GM12878 (cell line): ENCODE measurements around the gene ADNP2. TPM values are rescaled to one million over a fixed set of nuclear protein-coding genes. Genes with fewer than 3 reads are reported as not detected.

ENCODE experiments used
- ATAC-seq: fragments of 200-7000 bp; cut with Tn5 transposase; 3 replicates; pipeline ENCODE4 v1.9.1; 2020; ENCODE audit warnings: mild to moderate bottlenecking, moderate library complexity
- BruUV-seq: library from RNA; stranded (reverse); fragments of 400-500 nt; replicated peaks from 2 replicates; lab custom pipeline; 2021; lab: Mats Ljungman, UMichigan
- CTCF ChIA-PET: fragments of 300-600 bp; sonication (Branson Sonifier 250); formaldehyde crosslinking; extraction: SDS; loops from one replicate; lab custom pipeline; 2021; ENCODE audit warnings: inconsistent platforms; lab: Yijun Ruan, JAX
- POLR2A ChIA-PET: fragments of 350-600 bp; formaldehyde crosslinking; extraction: SDS; loops from one replicate; lab custom pipeline; 2021; ENCODE audit warnings: inconsistent platforms; lab: Charles Lee
- RAD21 ChIA-PET: fragments of 300-600 bp; sonication (Branson Sonifier 250); formaldehyde crosslinking; loops from one replicate; lab custom pipeline; 2023; ENCODE audit warnings: antibody characterized with exemption; ENCODE audit not compliant: unreplicated experiment; lab: Charles Lee
- SMC1A ChIA-PET: fragments of 300-600 bp; sonication (Branson Sonifier 250); formaldehyde crosslinking; loops from one replicate; lab custom pipeline; 2023; ENCODE audit not compliant: unreplicated experiment, uncharacterized antibody; lab: Charles Lee
- DNase-seq: peaks from one replicate; pipeline ENCODE4 v3.0.0-alpha.2; 2011; ENCODE audit warnings: low read depth, low spot score
- FAIRE-seq: peaks from 3 replicates; lab custom pipeline; 2011; peaks lifted over from hg19 to GRCh38; lab: Jason Lieb, UNC
- H2AFZ ChIP-seq: 2 replicates; pipeline ENCODE4 v1.6.0; 2011; ENCODE audit warnings: low read depth, low read length, control low read depth; ENCODE audit not compliant: control insufficient read depth
- H3K27ac ChIP-seq: 2 replicates; pipeline ENCODE4 v1.5.1; 2011; ENCODE audit warnings: control low read depth; ENCODE audit not compliant: control insufficient read depth, insufficient read depth
- H3K27me3 ChIP-seq, 2 experiments: replicated peaks in 1 of 2; 2 replicates each; pipeline versions ENCODE4 v1.6.0 to v1.6.1; 2011; ENCODE audit warnings: low read length in 1 of 2; ENCODE audit not compliant: control insufficient read depth in 2 of 2, insufficient read depth in 2 of 2
- H3K36me3 ChIP-seq, 2 experiments: 2 replicates each; pipeline ENCODE4 v1.5.1; 2011; ENCODE audit warnings: low read length in 1 of 2; ENCODE audit not compliant: control insufficient read depth in 2 of 2, insufficient read depth in 2 of 2
- H3K4me1 ChIP-seq: 2 replicates; pipeline ENCODE4 v1.6.1; 2011; ENCODE audit warnings: mild to moderate bottlenecking, low read length, moderate library complexity, mixed read lengths; ENCODE audit not compliant: control insufficient read depth, insufficient read depth
- H3K4me2 ChIP-seq: 2 replicates; pipeline ENCODE4 v1.6.0; 2011; ENCODE audit warnings: control low read depth; ENCODE audit not compliant: control insufficient read depth, insufficient read depth
- H3K4me3 ChIP-seq: fragments of 200-600 bp; sonication (generic); 2 replicates; pipeline ENCODE4 v1.5.1; 2016
- H3K79me2 ChIP-seq: 2 replicates; pipeline ENCODE4 v1.6.0; 2011; ENCODE audit warnings: low read length; ENCODE audit not compliant: control insufficient read depth, insufficient read depth
- H3K9ac ChIP-seq: 2 replicates; pipeline ENCODE4 v1.8.0; 2011; ENCODE audit warnings: low read length, control low read depth, mixed read lengths; ENCODE audit not compliant: control insufficient read depth, insufficient read depth
- H3K9me3 ChIP-seq: replicated peaks from 3 replicates; pipeline ENCODE4 v1.5.1; 2011; ENCODE audit warnings: mild to moderate bottlenecking, low read length; ENCODE audit not compliant: control insufficient read depth, insufficient read depth
- H4K20me1 ChIP-seq: 2 replicates; pipeline ENCODE4 v1.6.0; 2011; ENCODE audit not compliant: control insufficient read depth, insufficient read depth
- BCL3 ChIP-seq: IDR thresholded peaks from 2 replicates; pipeline ENCODE4 v1.6.1; 2011; ENCODE audit warnings: borderline replicate concordance, low read depth, mild to moderate bottlenecking, moderate library complexity, low read length; ENCODE audit not compliant: insufficient read depth, poor library complexity, severe bottlenecking
- ELK1 ChIP-seq: IDR thresholded peaks from 2 replicates; pipeline ENCODE4 v1.6.1; 2012; ENCODE audit warnings: low read depth, low read length, improper control_type of control experiment
- IRF3 ChIP-seq: fragments of 450-650 bp; IDR thresholded peaks from 2 replicates; pipeline ENCODE4 v1.6.1; 2014; ENCODE audit warnings: mild to moderate bottlenecking
- SP1 ChIP-seq: IDR thresholded peaks from one replicate; pipeline ENCODE4 v1.6.1; 2011; ENCODE audit warnings: low read depth, low read length
- SUZ12 ChIP-seq: fragments of 200-600 bp; sonication (generic); IDR thresholded peaks from one replicate; pipeline ENCODE4 v1.6.1; 2018; ENCODE audit warnings: antibody characterized with exemption, mild to moderate bottlenecking; ENCODE audit not compliant: unreplicated experiment
- ZSCAN29 ChIP-seq: fragments of 450-650 bp; IDR thresholded peaks from 2 replicates; pipeline ENCODE4 v1.6.1; 2017; ENCODE audit warnings: mild to moderate bottlenecking, moderate library complexity
- WGBS: methylation state at CpG from one replicate; pipeline ENCODE4 v1.1.6; 2016; ENCODE audit warnings: low lambda C conversion rate; ENCODE audit not compliant: insufficient replicate concordance, insufficient coverage; ENCODE audit errors: missing lambda C conversion rate; 5-methylcytosine and 5-hydroxymethylcytosine counted together
- in situ Hi-C: fragments of 300-500 bp; cut with MboI; formaldehyde crosslinking; loops from 9 replicates; pipeline ENCODE4 v1.14.3; 2018; ENCODE audit warnings: mixed read lengths
- intact Hi-C: fragments of 100-400 bp; cut with micrococcal nuclease; formaldehyde crosslinking; loops from one replicate; pipeline ENCODE4 v1.14.2; 2022; ENCODE audit not compliant: unreplicated experiment
- polyA plus RNA-seq, 11 experiments: library from polyadenylated mRNA; depleted of rRNA in 4 of 11; unstranded in 6 of 11; stranded (reverse) in 5 of 11; fragments of >200 nt; fragmentation: Nextera tagmentation in 4 of 11; fragmentation: Illumina TruSeq in 1 of 11; extraction: Ambion mirVana in 4 of 11; extraction: Trizol in 1 of 11; gene quantifications; 1 replicate in 1 of 11; 2 replicates in 10 of 11; pipeline versions ENCODE4 v1.2.1 to v1.2.3, GENCODE V29; 2011 to 2016; ENCODE audit warnings: inconsistent platforms in 2 of 11, missing spikeins in 2 of 11, low read depth in 1 of 11
- total RNA-seq, 4 experiments: library from RNA; depleted of rRNA in 3 of 4; stranded (reverse); fragments of >200 nt in 3 of 4; fragmentation: Illumina TruSeq in 1 of 4; extraction: Trizol in 1 of 4; gene quantifications; 2 replicates each; pipeline versions ENCODE4 v1.2.1 to v1.2.3, GENCODE V29; 2013 to 2021
- TF ChIP-seq, protein P1 (sequence below): IDR thresholded peaks from 2 replicates; pipeline ENCODE4 v1.6.1; 2012; ENCODE audit warnings: mild to moderate bottlenecking, low read depth, low read length
- TF ChIP-seq, protein P2 (sequence below), 3 experiments: IDR thresholded peaks in 2 of 3; conservative IDR thresholded peaks in 1 of 3; 2 replicates each; pipeline ENCODE4 v1.5.1; 2011; ENCODE audit warnings: low read depth in 3 of 3, low read length in 3 of 3, mild to moderate bottlenecking in 3 of 3, control low read depth in 2 of 3, moderate library complexity in 2 of 3, inconsistent platforms in 1 of 3, mixed read lengths in 1 of 3; ENCODE audit not compliant: control insufficient read depth in 2 of 3, insufficient read depth in 1 of 3; ENCODE audit errors: extremely low read depth in 1 of 3

ADNP2 gene
- total and polyA plus RNA-seq, 10 of the 15 experiments (the other 5 are each of a cell fraction or from before 2014, with no cell fraction given): 3.7 to 25.1 (median 13.0) TPM

DNA sequence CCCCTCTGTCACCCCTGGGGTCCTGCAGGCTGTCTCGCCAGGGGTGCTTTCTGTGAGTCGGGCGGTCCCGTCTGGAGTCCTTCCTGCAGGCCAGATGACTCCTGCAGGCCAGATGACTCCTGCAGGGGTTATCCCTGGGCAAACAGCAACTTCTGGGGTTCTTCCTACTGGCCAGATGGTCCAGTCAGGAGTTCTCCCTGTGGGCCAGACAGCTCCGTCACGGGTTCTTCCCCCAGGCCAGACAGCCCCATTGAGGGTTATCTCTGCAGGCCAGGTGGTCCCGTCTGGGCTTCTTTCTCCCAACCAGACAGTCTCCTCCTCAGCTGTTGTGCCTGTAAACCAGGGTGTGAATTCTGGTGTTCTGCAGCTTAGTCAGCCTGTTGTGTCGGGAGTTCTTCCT lies 27.6 kb downstream of the ADNP2 start:
- Histone ChIP-seq H3K4me1 (no peaks in the 10 kb centered on the region; the same call in 1 of the 2 replicates), H3K27ac (no peak overlapping the region), H4K20me1 (no peaks in the 10 kb centered on the region), H3K9ac (no peak overlapping the region), H3K79me2 (no peaks in the 10 kb centered on the region), H3K4me2 (no peak overlapping the region), H3K9me3 (no peaks in the 10 kb centered on the region), H3K27me3 (no peaks in the 10 kb centered on the region), H3K36me3 (peaks cover 16 to 17% of the 10 kb centered on the region in 2 experiments; a peak in 3 of 4 replicates), H2AFZ (no peak overlapping the region), H3K4me3 (no peak overlapping the region)
- SMC1A ChIA-PET: no interaction called here
- intact Hi-C loops: no loop called here
- FAIRE-seq (no peak), ATAC-seq (no peak), DNase-seq (no peak)
- in situ Hi-C loops: no loop called here
- WGBS: 94% methylated on average over 8 of the region's 8 CpGs
- POLR2A ChIA-PET: no interaction called here
- RAD21 ChIA-PET: no interaction called here
- no TSS peak for BruUV-seq
- CTCF ChIA-PET: interaction anchor here (0.5 kb wide), 1 partner anchor 22 kb away, joined by 3 read pairs; no protein-coding TSS in a partner anchor
- TF ChIP-seq, protein P1, sequence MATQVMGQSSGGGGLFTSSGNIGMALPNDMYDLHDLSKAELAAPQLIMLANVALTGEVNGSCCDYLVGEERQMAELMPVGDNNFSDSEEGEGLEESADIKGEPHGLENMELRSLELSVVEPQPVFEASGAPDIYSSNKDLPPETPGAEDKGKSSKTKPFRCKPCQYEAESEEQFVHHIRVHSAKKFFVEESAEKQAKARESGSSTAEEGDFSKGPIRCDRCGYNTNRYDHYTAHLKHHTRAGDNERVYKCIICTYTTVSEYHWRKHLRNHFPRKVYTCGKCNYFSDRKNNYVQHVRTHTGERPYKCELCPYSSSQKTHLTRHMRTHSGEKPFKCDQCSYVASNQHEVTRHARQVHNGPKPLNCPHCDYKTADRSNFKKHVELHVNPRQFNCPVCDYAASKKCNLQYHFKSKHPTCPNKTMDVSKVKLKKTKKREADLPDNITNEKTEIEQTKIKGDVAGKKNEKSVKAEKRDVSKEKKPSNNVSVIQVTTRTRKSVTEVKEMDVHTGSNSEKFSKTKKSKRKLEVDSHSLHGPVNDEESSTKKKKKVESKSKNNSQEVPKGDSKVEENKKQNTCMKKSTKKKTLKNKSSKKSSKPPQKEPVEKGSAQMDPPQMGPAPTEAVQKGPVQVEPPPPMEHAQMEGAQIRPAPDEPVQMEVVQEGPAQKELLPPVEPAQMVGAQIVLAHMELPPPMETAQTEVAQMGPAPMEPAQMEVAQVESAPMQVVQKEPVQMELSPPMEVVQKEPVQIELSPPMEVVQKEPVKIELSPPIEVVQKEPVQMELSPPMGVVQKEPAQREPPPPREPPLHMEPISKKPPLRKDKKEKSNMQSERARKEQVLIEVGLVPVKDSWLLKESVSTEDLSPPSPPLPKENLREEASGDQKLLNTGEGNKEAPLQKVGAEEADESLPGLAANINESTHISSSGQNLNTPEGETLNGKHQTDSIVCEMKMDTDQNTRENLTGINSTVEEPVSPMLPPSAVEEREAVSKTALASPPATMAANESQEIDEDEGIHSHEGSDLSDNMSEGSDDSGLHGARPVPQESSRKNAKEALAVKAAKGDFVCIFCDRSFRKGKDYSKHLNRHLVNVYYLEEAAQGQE: no peak
- no peak for TF ChIP-seq SP1
- TF ChIP-seq SUZ12: no peak
- no peak for TF ChIP-seq BCL3
- no peak for TF ChIP-seq IRF3
- TF ChIP-seq ELK1: no peak
- TF ChIP-seq ZSCAN29: no peak
- TF ChIP-seq, protein P2, sequence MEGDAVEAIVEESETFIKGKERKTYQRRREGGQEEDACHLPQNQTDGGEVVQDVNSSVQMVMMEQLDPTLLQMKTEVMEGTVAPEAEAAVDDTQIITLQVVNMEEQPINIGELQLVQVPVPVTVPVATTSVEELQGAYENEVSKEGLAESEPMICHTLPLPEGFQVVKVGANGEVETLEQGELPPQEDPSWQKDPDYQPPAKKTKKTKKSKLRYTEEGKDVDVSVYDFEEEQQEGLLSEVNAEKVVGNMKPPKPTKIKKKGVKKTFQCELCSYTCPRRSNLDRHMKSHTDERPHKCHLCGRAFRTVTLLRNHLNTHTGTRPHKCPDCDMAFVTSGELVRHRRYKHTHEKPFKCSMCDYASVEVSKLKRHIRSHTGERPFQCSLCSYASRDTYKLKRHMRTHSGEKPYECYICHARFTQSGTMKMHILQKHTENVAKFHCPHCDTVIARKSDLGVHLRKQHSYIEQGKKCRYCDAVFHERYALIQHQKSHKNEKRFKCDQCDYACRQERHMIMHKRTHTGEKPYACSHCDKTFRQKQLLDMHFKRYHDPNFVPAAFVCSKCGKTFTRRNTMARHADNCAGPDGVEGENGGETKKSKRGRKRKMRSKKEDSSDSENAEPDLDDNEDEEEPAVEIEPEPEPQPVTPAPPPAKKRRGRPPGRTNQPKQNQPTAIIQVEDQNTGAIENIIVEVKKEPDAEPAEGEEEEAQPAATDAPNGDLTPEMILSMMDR (IDR thresholded peaks at IDR 0.05 in 2 of 3, conservative IDR thresholded peaks at IDR 0.05 in 1 of 3; ENCODE audit: control insufficient read depth in 2 of 3, extremely low read depth in 1 of 3, insufficient read depth in 1 of 3, low read depth in 3 of 3, low read length in 3 of 3): no peak
